Stimulated activated CD8-positive, alpha-beta memory T cell treated with anti-CD3 and anti-CD28 coated beads, Interleukin-7, amount 100 ng/mL, for 24 hours (primary cell): ENCODE data around the gene CPXM2.

Source experiments
- DNase-seq: peaks from one replicate; pipeline ENCODE4 v3.0.0-alpha.2; 2020; ENCODE audit warnings: low read depth

The CPXM2 gene

GRCh38 chr10:123771877-123772644 lies 119.5 kb downstream of the CPXM2 start:
- no peak for DNase-seq

- no peak for DNase-seq
Observed at GRCh38 chr10:123769647-123770046, 122.0 kb downstream of the CPXM2 start.

GRCh38 chr10:123766761-123767160 lies 124.8 kb downstream of the CPXM2 start:
- DNase-seq: no peak

- DNase-seq: no peak
Observed at GRCh38 chr10:123766012-123766411, 125.6 kb downstream of the CPXM2 start.

- DNase-seq: no peak
Observed at GRCh38 chr10:123761666-123762230, 129.9 kb downstream of the CPXM2 start.

GRCh38 chr10:123761038-123761428 lies 130.6 kb downstream of the CPXM2 start:
- no peak for DNase-seq

GRCh38 chr10:123760356-123761037 lies 131.1 kb downstream of the CPXM2 start:
- DNase-seq: no peak

- DNase-seq: no peak
Observed at GRCh38 chr10:123759501-123760031, 132.0 kb downstream of the CPXM2 start.

GRCh38 chr10:123759041-123759440 lies 132.6 kb downstream of the CPXM2 start:
- no peak for DNase-seq

GRCh38 chr10:123757853-123758252 lies 133.8 kb downstream of the CPXM2 start:
- no peak for DNase-seq

- no peak for DNase-seq
Observed at GRCh38 chr10:123755061-123755460, 136.5 kb downstream of the CPXM2 start.

GRCh38 chr10:123754123-123754522 lies 137.5 kb downstream of the CPXM2 start:
- DNase-seq: no peak

GRCh38 chr10:123751342-123752134 lies 140.1 kb downstream of the CPXM2 start:
- DNase-seq: no peak

- no peak for DNase-seq
Observed at GRCh38 chr10:123750901-123751300, 140.7 kb downstream of the CPXM2 start.

GRCh38 chr10:123748711-123749110 lies 142.9 kb downstream of the CPXM2 start:
- no peak for DNase-seq

- DNase-seq: no peak
Observed at GRCh38 chr10:123747426-123747825, 144.2 kb downstream of the CPXM2 start.

- no peak for DNase-seq
Observed at GRCh38 chr10:123746942-123747341, 144.7 kb downstream of the CPXM2 start.

- DNase-seq: no peak
Observed at GRCh38 chr10:123746520-123746919, 145.1 kb downstream of the CPXM2 start.

GRCh38 chr10:123746061-123746460 lies 145.5 kb downstream of the CPXM2 start:
- no peak for DNase-seq

GRCh38 chr10:123744224-123744536 lies 147.4 kb downstream of the CPXM2 start:
- no peak for DNase-seq

- no peak for DNase-seq
Observed at GRCh38 chr10:123743441-123744223, 148.0 kb downstream of the CPXM2 start.
